ENCODE data around the gene CDC73. TPM values are rescaled to one million over a fixed set of nuclear protein-coding genes. Genes with fewer than 3 reads are reported as not detected.
"Not testable (repeated sequence)": the region's sequence is repeated elsewhere in the genome, so short reads cannot be mapped to it uniquely, and the experiment has no call there.

CDC73 gene
- total and polyA plus RNA-seq, 7 experiments from 2014 or later, result 57.6 to 65.0 (median 59.2) TPM

- DNase-seq (no peak), ATAC-seq (no peak)
- Mint-ChIP-seq H3K9me3 (peaks cover 0 to 4% (median 0%) of the 10 kb centered on the region in 11 donors), H3K27ac (no peak overlapping the region), H3K36me3 (peaks cover 0 to 34% (median 18%) of the 10 kb centered on the region in 5 donors), H3K27me3 (no peaks in the 10 kb centered on the region), H3K4me1 (peaks cover 0 to 6% (median 0%) of the 10 kb centered on the region in 7 donors), H3K4me3 (no peak overlapping the region)
- H3K27ac ChIP-seq (ENCODE audit: low read depth, low read length), result no peak overlapping the region
- ChIA-PET POLR2A (no interaction called here), CTCF (no interaction called here)
- no peaks in the 10 kb centered on the region for H3K36me3 ChIP-seq (ENCODE audit: control insufficient read depth in 2 of 3, insufficient read depth in 3 of 3, low read length in 3 of 3)
- no peaks in the 10 kb centered on the region for H3K9me3 ChIP-seq (ENCODE audit: control insufficient read depth in 2 of 3, low read length in 3 of 3)
- no peaks in the 10 kb centered on the region for H3K27me3 ChIP-seq (ENCODE audit: control insufficient read depth in 2 of 2, insufficient read depth in 2 of 2, low read length in 2 of 2)
- no peak overlapping the region for H3K4me3 ChIP-seq (ENCODE audit: low read length)
- intact Hi-C loops (cut with micrococcal nuclease), result no loop called here
- no peaks in the 10 kb centered on the region for H3K4me1 ChIP-seq (ENCODE audit: control insufficient read depth in 2 of 2, insufficient read depth in 2 of 2, low read length in 2 of 2)
Observed at GRCh38 chr1:193265716-193266115, 143.9 kb downstream of the CDC73 start.

- H3K4me3 Mint-ChIP-seq; H3K27ac ChIP-seq (ENCODE audit: low read depth, low read length); H3K4me3 ChIP-seq (ENCODE audit: low read length); H3K27ac Mint-ChIP-seq; H3K9me3 ChIP-seq (ENCODE audit: control insufficient read depth in 2 of 3, low read length in 3 of 3); CTCF ChIA-PET; POLR2A ChIA-PET; H3K4me1 Mint-ChIP-seq; H3K4me1 ChIP-seq (ENCODE audit: control insufficient read depth in 2 of 2, insufficient read depth in 2 of 2, low read length in 2 of 2); H3K27me3 ChIP-seq (ENCODE audit: control insufficient read depth in 2 of 2, insufficient read depth in 2 of 2, low read length in 2 of 2); H3K36me3 ChIP-seq (ENCODE audit: control insufficient read depth in 2 of 3, insufficient read depth in 3 of 3, low read length in 3 of 3); DNase-seq; H3K9me3 Mint-ChIP-seq; ATAC-seq; intact Hi-C loops (cut with micrococcal nuclease); H3K27me3 Mint-ChIP-seq: not testable (repeated sequence)
- peaks cover 2 to 40% (median 23%) of the 10 kb centered on the region in 5 donors for H3K36me3 Mint-ChIP-seq
Observed at GRCh38 chr1:193266794-193267193, 145.0 kb downstream of the CDC73 start.

GRCh38 chr1:193270996-193271395, 149.2 kb downstream of the CDC73 start:
- H3K36me3 Mint-ChIP-seq, result peaks cover 16 to 53% (median 35%) of the 10 kb centered on the region in 5 donors

GRCh38 chr1:193275773-193276172, 153.9 kb downstream of the CDC73 start:
- peaks cover 16 to 55% (median 32%) of the 10 kb centered on the region in 5 donors for H3K36me3 Mint-ChIP-seq
- peaks cover 0 to 2% (median 0%) of the 10 kb centered on the region in 7 donors for H3K4me1 Mint-ChIP-seq
- POLR2A ChIA-PET, result no interaction called here
- no peak overlapping the region for H3K4me3 Mint-ChIP-seq
- peaks cover 0 to 37% (median 0%) of the 10 kb centered on the region in 11 donors for H3K9me3 Mint-ChIP-seq
- H3K4me1 ChIP-seq (ENCODE audit: control insufficient read depth in 2 of 2, insufficient read depth in 2 of 2, low read length in 2 of 2), result no peaks in the 10 kb centered on the region
- ATAC-seq (no peak), DNase-seq (no peak)
- no peaks in the 10 kb centered on the region for H3K9me3 ChIP-seq (ENCODE audit: control insufficient read depth in 2 of 3, low read length in 3 of 3)
- CTCF ChIA-PET, result no interaction called here
- H3K27ac ChIP-seq (ENCODE audit: low read depth, low read length), result no peak overlapping the region
- intact Hi-C loops (cut with micrococcal nuclease), result loop anchor here in 1 of 2 donors (2.0 kb wide), 1 partner anchor 15 kb away; no protein-coding TSS in a partner anchor
- H3K27me3 Mint-ChIP-seq, result no peaks in the 10 kb centered on the region
- no peak overlapping the region for H3K4me3 ChIP-seq (ENCODE audit: low read length)
- H3K27ac Mint-ChIP-seq, result no peak overlapping the region
- no peaks in the 10 kb centered on the region for H3K27me3 ChIP-seq (ENCODE audit: control insufficient read depth in 2 of 2, insufficient read depth in 2 of 2, low read length in 2 of 2)
- no peaks in the 10 kb centered on the region for H3K36me3 ChIP-seq (ENCODE audit: control insufficient read depth in 2 of 3, insufficient read depth in 3 of 3, low read length in 3 of 3)

More at GRCh38 chr1:193270996-193271395, 149.2 kb downstream of the CDC73 start:
- H3K9me3 Mint-ChIP-seq, result peaks cover 0 to 35% (median 0%) of the 10 kb centered on the region in 11 donors
- Histone ChIP-seq H3K4me1 (ENCODE audit: control insufficient read depth in 2 of 2, insufficient read depth in 2 of 2, low read length in 2 of 2) (no peaks in the 10 kb centered on the region), H3K27ac (ENCODE audit: low read depth, low read length) (no peak overlapping the region), H3K4me3 (ENCODE audit: low read length) (no peak overlapping the region), H3K9me3 (ENCODE audit: control insufficient read depth in 2 of 3, low read length in 3 of 3) (no peaks in the 10 kb centered on the region), H3K36me3 (ENCODE audit: control insufficient read depth in 2 of 3, insufficient read depth in 3 of 3, low read length in 3 of 3) (no peaks in the 10 kb centered on the region), H3K27me3 (ENCODE audit: control insufficient read depth in 2 of 2, insufficient read depth in 2 of 2, low read length in 2 of 2) (no peaks in the 10 kb centered on the region)
- ATAC-seq (no peak), DNase-seq (no peak)
- peaks cover 0 to 4% (median 0%) of the 10 kb centered on the region in 7 donors for H3K4me1 Mint-ChIP-seq
- H3K4me3 Mint-ChIP-seq, result no peak overlapping the region
- no peaks in the 10 kb centered on the region for H3K27me3 Mint-ChIP-seq
- no peak overlapping the region for H3K27ac Mint-ChIP-seq
- ChIA-PET CTCF (no interaction called here), POLR2A (no interaction called here)
- intact Hi-C loops (cut with micrococcal nuclease), result no loop called here

GRCh38 chr1:193278968-193279367, 157.1 kb downstream of the CDC73 start:
- no peaks in the 10 kb centered on the region for H3K27me3 ChIP-seq (ENCODE audit: control insufficient read depth in 2 of 2, insufficient read depth in 2 of 2, low read length in 2 of 2)
- DNase-seq, result no peak
- CTCF ChIA-PET, result no interaction called here
- no peaks in the 10 kb centered on the region for H3K9me3 ChIP-seq (ENCODE audit: control insufficient read depth in 2 of 3, low read length in 3 of 3)
- intact Hi-C loops (cut with micrococcal nuclease), result no loop called here
- H3K36me3 ChIP-seq (ENCODE audit: control insufficient read depth in 2 of 3, insufficient read depth in 3 of 3, low read length in 3 of 3), result no peaks in the 10 kb centered on the region
- peaks cover 2 to 11% (median 6%) of the 10 kb centered on the region in 7 donors for H3K4me1 Mint-ChIP-seq
- H3K4me3 Mint-ChIP-seq, result no peak overlapping the region
- no peaks in the 10 kb centered on the region for H3K27me3 Mint-ChIP-seq
- peaks cover 0 to 14% (median 0%) of the 10 kb centered on the region in 11 donors for H3K9me3 Mint-ChIP-seq
- no peak overlapping the region for H3K4me3 ChIP-seq (ENCODE audit: low read length)
- POLR2A ChIA-PET, result no interaction called here
- peaks cover 0 to 28% (median 15%) of the 10 kb centered on the region in 5 donors for H3K36me3 Mint-ChIP-seq
- H3K27ac Mint-ChIP-seq, result peak overlapping the region in 1 of 9 donors; percentile 65
- no peak overlapping the region for H3K27ac ChIP-seq (ENCODE audit: low read depth, low read length)
- ATAC-seq, result no peak
- H3K4me1 ChIP-seq (ENCODE audit: control insufficient read depth in 2 of 2, insufficient read depth in 2 of 2, low read length in 2 of 2), result no peaks in the 10 kb centered on the region

GRCh38 chr1:193281894-193282293, 160.1 kb downstream of the CDC73 start:
- H3K4me3 Mint-ChIP-seq, result no peak overlapping the region
- H3K9me3 Mint-ChIP-seq, result peaks cover 0 to 13% (median 4%) of the 10 kb centered on the region in 11 donors
- H3K36me3 Mint-ChIP-seq, result peaks cover 4 to 16% (median 10%) of the 10 kb centered on the region in 5 donors
- POLR2A ChIA-PET, result no interaction called here
- Histone ChIP-seq H3K9me3 (ENCODE audit: control insufficient read depth in 2 of 3, low read length in 3 of 3) (no peaks in the 10 kb centered on the region), H3K4me3 (ENCODE audit: low read length) (no peak overlapping the region), H3K36me3 (ENCODE audit: control insufficient read depth in 2 of 3, insufficient read depth in 3 of 3, low read length in 3 of 3) (no peaks in the 10 kb centered on the region), H3K27ac (ENCODE audit: low read depth, low read length) (no peak overlapping the region), H3K27me3 (ENCODE audit: control insufficient read depth in 2 of 2, insufficient read depth in 2 of 2, low read length in 2 of 2) (no peaks in the 10 kb centered on the region), H3K4me1 (ENCODE audit: control insufficient read depth in 2 of 2, insufficient read depth in 2 of 2, low read length in 2 of 2) (no peaks in the 10 kb centered on the region)
- CTCF ChIA-PET, result no interaction called here
- no peak for DNase-seq
- ATAC-seq, result no peak
- intact Hi-C loops (cut with micrococcal nuclease), result no loop called here
- peaks cover 2 to 30% (median 21%) of the 10 kb centered on the region in 7 donors for H3K4me1 Mint-ChIP-seq
- H3K27ac Mint-ChIP-seq, result no peak overlapping the region
- H3K27me3 Mint-ChIP-seq, result no peaks in the 10 kb centered on the region

GRCh38 chr1:193283016-193283415, 161.2 kb downstream of the CDC73 start:
- intact Hi-C loops (cut with micrococcal nuclease), result no loop called here
- peaks cover 2 to 30% (median 21%) of the 10 kb centered on the region in 7 donors for H3K4me1 Mint-ChIP-seq
- ChIA-PET POLR2A (interaction anchor here (0.7 to 1.0 kb wide), 2 partner anchors 9 to 151 kb away, joined by 3 read pairs; no protein-coding TSS in a partner anchor), CTCF (no interaction called here)
- H3K36me3 Mint-ChIP-seq, result peaks cover 4 to 18% (median 10%) of the 10 kb centered on the region in 5 donors
- H3K27ac ChIP-seq (ENCODE audit: low read depth, low read length), result no peak overlapping the region
- no peaks in the 10 kb centered on the region for H3K9me3 ChIP-seq (ENCODE audit: control insufficient read depth in 2 of 3, low read length in 3 of 3)
- H3K36me3 ChIP-seq (ENCODE audit: control insufficient read depth in 2 of 3, insufficient read depth in 3 of 3, low read length in 3 of 3), result no peaks in the 10 kb centered on the region
- peaks cover 0 to 13% (median 3%) of the 10 kb centered on the region in 11 donors for H3K9me3 Mint-ChIP-seq
- H3K27me3 ChIP-seq (ENCODE audit: control insufficient read depth in 2 of 2, insufficient read depth in 2 of 2, low read length in 2 of 2), result no peaks in the 10 kb centered on the region
- H3K27ac Mint-ChIP-seq, result peak overlapping the region in 4 of 9 donors; percentile 6 to 14 (median 12)
- no peaks in the 10 kb centered on the region for H3K4me1 ChIP-seq (ENCODE audit: control insufficient read depth in 2 of 2, insufficient read depth in 2 of 2, low read length in 2 of 2)
- H3K27me3 Mint-ChIP-seq, result no peaks in the 10 kb centered on the region
- DNase-seq, result no peak
- H3K4me3 ChIP-seq (ENCODE audit: low read length), result no peak overlapping the region
- no peak overlapping the region for H3K4me3 Mint-ChIP-seq
- ATAC-seq, result no peak
